NK-92 (cell line): ENCODE data around the gene METTL25.

Source experiments
- DNase-seq: peaks from one replicate; lab custom pipeline; 2025; ENCODE audit not compliant: unreplicated experiment; lab: John Stamatoyannopoulos, UW

METTL25 gene

DNA sequence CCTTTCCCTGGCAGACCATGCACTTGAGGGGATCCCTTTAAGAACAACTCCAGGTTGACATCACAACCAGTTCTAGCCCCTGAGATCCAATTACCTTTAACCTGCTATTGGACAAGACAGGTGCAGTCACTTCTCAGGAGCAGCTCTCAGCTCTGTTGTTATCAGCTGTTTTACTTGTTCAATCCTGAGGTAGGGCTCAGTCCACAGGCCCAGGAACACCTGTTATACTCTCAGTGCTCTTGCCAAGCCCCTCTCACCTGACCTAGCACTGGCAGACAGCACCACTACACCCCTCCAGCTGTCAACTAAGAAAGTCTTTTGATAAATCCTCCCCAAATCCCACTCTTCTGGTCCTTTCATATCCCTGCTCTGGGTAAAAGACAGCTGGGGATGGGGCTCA, 164.4 kb downstream of the METTL25 start:
- no peak for DNase-seq

DNA sequence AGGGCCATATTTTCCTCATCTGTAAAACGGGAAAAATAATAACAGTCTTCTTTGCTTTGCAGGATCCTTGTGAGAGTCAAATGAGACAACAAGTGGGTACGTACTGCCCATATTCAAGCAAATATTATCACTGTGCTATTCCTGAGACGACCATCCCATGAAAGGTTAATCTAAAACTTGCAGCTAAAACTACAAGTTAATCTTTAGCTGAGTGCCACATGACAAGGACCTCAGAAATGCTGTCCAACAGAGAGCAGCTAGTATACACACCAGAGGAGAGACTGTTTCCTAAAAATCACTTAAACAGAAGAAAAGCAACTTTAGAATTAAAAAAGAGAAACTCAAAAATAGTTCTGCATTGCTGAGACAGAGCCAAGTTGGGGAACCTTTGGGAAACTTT, 165.7 kb downstream of the METTL25 start:
- no peak for DNase-seq

GRCh38 chr12:82524641-82525040, 166.3 kb downstream of the METTL25 start:
- DNase-seq, result no peak

- no peak for DNase-seq
Observed at GRCh38 chr12:82525616-82526015, 167.3 kb downstream of the METTL25 start.

DNA sequence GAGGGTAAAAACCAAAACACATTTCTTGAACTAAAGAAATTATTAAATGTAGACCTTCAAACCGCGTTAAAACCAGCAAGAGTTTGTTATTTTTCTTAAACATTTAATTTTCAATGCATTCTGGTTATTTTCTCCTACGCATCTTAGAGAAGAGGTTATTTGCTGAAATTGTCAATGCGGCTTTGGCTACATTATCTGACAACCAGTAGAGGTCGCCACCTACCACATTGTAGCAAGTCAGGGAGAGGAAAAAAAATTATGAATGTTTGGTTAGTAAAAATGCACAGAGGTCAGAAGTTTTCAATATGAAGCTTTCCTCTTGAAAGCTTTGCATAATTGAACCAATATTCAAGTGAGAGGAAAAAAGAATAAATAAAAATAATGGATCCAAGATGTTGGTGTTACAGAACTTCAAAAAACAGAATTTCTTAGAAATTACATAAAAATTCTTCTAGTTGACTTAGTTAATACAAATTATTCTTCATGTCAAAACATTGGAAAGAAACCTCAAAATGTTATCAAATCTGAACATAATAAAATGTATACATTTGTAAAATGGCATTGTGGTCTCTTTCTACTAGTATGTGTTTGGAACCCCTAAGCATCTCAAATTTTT, 168.9 kb downstream of the METTL25 start:
- DNase-seq, result no peak
